GM23338 (cell line): ENCODE results near the gene MAP3K5. TPM values are rescaled to one million over a fixed set of nuclear protein-coding genes. Genes with fewer than 3 reads are reported as not detected.

Experiments used
- ATAC-seq: fragments of 200-7000 bp; cut with Tn5 transposase; 3 replicates; pipeline ENCODE4 v1.9.1; 2020
- DNase-seq: peaks from one replicate; pipeline ENCODE4 v3.0.0-alpha.2; 2015; ENCODE audit warnings: low spot score
- H2AFZ ChIP-seq: fragments of 200-600 bp; sonication (generic); 2 replicates; pipeline ENCODE4 v1.8.0; 2016; ENCODE audit warnings: antibody characterized with exemption, mild to moderate bottlenecking, moderate library complexity
- H3F3A ChIP-seq: fragments of 200-600 bp; sonication (generic); replicated peaks from 2 replicates; pipeline ENCODE4 v1.8.0; 2017; ENCODE audit warnings: antibody characterized with exemption, mixed run types, low read depth
- H3K27ac ChIP-seq: fragments of 200-600 bp; sonication (generic); 2 replicates; pipeline ENCODE4 v1.6.1; 2016; ENCODE audit warnings: low read depth
- H3K27me3 ChIP-seq: fragments of 200-600 bp; sonication (generic); 2 replicates; pipeline ENCODE4 v1.8.0; 2016; ENCODE audit warnings: mild to moderate bottlenecking, mixed run types, moderate library complexity; ENCODE audit not compliant: insufficient read depth
- H3K36me3 ChIP-seq: fragments of 200-600 bp; sonication (generic); 2 replicates; pipeline ENCODE4 v1.8.0; 2016; ENCODE audit warnings: mild to moderate bottlenecking; ENCODE audit not compliant: insufficient read depth
- H3K4me1 ChIP-seq: fragments of 200-600 bp; sonication (generic); 2 replicates; pipeline ENCODE4 v1.8.0; 2016; ENCODE audit warnings: mild to moderate bottlenecking, moderate library complexity; ENCODE audit not compliant: insufficient read depth
- H3K4me2 ChIP-seq: fragments of 200-600 bp; sonication (generic); 2 replicates; pipeline ENCODE4 v1.7.1; 2017; ENCODE audit warnings: mixed run types
- H3K4me3 ChIP-seq: fragments of 200-600 bp; sonication (generic); 2 replicates; pipeline ENCODE4 v1.6.1; 2016; ENCODE audit warnings: mixed run types
- H3K79me2 ChIP-seq: fragments of 200-600 bp; sonication (generic); replicated peaks from 2 replicates; pipeline ENCODE4 v1.8.0; 2017; ENCODE audit warnings: mild to moderate bottlenecking; ENCODE audit not compliant: insufficient read depth
- H3K9me2 ChIP-seq: fragments of 200-600 bp; sonication (generic); 2 replicates; pipeline ENCODE4 v1.8.0; 2017; ENCODE audit not compliant: insufficient read depth
- H4K20me1 ChIP-seq: fragments of 200-600 bp; sonication (generic); replicated peaks from 2 replicates; pipeline ENCODE4 v1.8.0; 2017; ENCODE audit warnings: mild to moderate bottlenecking; ENCODE audit not compliant: insufficient read depth
- H3K27ac Mint-ChIP-seq: 2 replicates; pipeline ENCODE4 v1.8.0; 2020; ENCODE audit warnings: inconsistent platforms, mild to moderate bottlenecking, moderate library complexity, mixed read lengths
- H3K27me3 Mint-ChIP-seq: 3 replicates; pipeline ENCODE4 v1.8.0; 2022; ENCODE audit warnings: low read depth, mild to moderate bottlenecking, moderate library complexity, mixed read lengths, inconsistent platforms; ENCODE audit not compliant: insufficient read depth, poor library complexity
- H3K36me3 Mint-ChIP-seq: 3 replicates; pipeline ENCODE4 v1.8.0; 2021; ENCODE audit warnings: low read depth, mild to moderate bottlenecking, inconsistent platforms, moderate library complexity, mixed read lengths
- H3K4me1 Mint-ChIP-seq: 3 replicates; pipeline ENCODE4 v1.8.0; 2020; ENCODE audit warnings: mild to moderate bottlenecking, inconsistent platforms, mixed read lengths
- H3K4me3 Mint-ChIP-seq: 3 replicates; pipeline ENCODE4 v1.8.0; 2021; ENCODE audit warnings: moderate library complexity, mild to moderate bottlenecking, inconsistent platforms, mixed read lengths
- H3K9me3 Mint-ChIP-seq: 3 replicates; pipeline ENCODE4 v1.8.0; 2020; ENCODE audit warnings: moderate library complexity, mild to moderate bottlenecking, inconsistent platforms, mixed read lengths
- CREB1 ChIP-seq: fragments of 250-450 bp; sonication (Bioruptor Pico); IDR thresholded peaks from 2 replicates; pipeline ENCODE4 v1.5.0; 2020; ENCODE audit warnings: low read depth, mild to moderate bottlenecking, moderate library complexity
- EZH2 ChIP-seq: fragments of 200-600 bp; sonication (generic); IDR thresholded peaks from one replicate; pipeline ENCODE4 v1.8.0; 2017; ENCODE audit warnings: antibody characterized with exemption, mild to moderate bottlenecking, low read depth; ENCODE audit not compliant: unreplicated experiment
- EZH2phosphoT487 ChIP-seq: fragments of 200-600 bp; sonication (generic); IDR thresholded peaks from one replicate; pipeline ENCODE4 v1.8.1; 2018; ENCODE audit warnings: antibody characterized with exemption; ENCODE audit not compliant: unreplicated experiment
- JUNB ChIP-seq: IDR thresholded peaks from one replicate; pipeline ENCODE4 v1.6.1; 2016; ENCODE audit warnings: antibody characterized with exemption; ENCODE audit not compliant: unreplicated experiment
- NANOG ChIP-seq: IDR thresholded peaks from 2 replicates; pipeline ENCODE4 v1.6.1; 2016; ENCODE audit warnings: antibody characterized with exemption, borderline replicate concordance
- STAT1 ChIP-seq: IDR thresholded peaks from one replicate; pipeline ENCODE4 v1.6.1; 2016; ENCODE audit warnings: antibody characterized with exemption; ENCODE audit not compliant: unreplicated experiment
- ZNF331 ChIP-seq: fragments of 250-450 bp; sonication (Bioruptor Pico); IDR thresholded peaks from 2 replicates; pipeline ENCODE4 v1.5.0; 2020; ENCODE audit warnings: low read depth, mild to moderate bottlenecking, moderate library complexity
- polyA plus RNA-seq: library from polyadenylated mRNA; unstranded; fragments of >200 nt; fragmentation: Nextera tagmentation; extraction: Ambion mirVana; gene quantifications from 2 replicates; pipeline ENCODE4 v1.2.1, GENCODE V29; 2016
- total RNA-seq: library from RNA; depleted of rRNA; stranded (reverse); fragments of >200 nt; shearing (Covaris generic); gene quantifications from 2 replicates; pipeline ENCODE4 v1.2.3, GENCODE V29; 2014
- TF ChIP-seq, protein P1 (sequence below), 2 experiments: fragments of 200-600 bp in 1 of 2; sonication (generic) in 1 of 2; conservative IDR thresholded peaks; 2 replicates each; pipeline versions ENCODE4 v1.5.1 to v1.6.1; 2016 to 2017; ENCODE audit warnings: antibody characterized with exemption in 2 of 2, low read depth in 2 of 2, mild to moderate bottlenecking in 2 of 2, moderate library complexity in 1 of 2
- TF ChIP-seq, protein P2 (sequence below): fragments of 250-450 bp; sonication (Bioruptor Pico); IDR thresholded peaks from 2 replicates; pipeline ENCODE4 v1.5.0; 2020; ENCODE audit warnings: mild to moderate bottlenecking, moderate library complexity

Gene MAP3K5
- total and polyA plus RNA-seq, 2 experiments from 2014 or later: 0.76 to 2.8 TPM

DNA sequence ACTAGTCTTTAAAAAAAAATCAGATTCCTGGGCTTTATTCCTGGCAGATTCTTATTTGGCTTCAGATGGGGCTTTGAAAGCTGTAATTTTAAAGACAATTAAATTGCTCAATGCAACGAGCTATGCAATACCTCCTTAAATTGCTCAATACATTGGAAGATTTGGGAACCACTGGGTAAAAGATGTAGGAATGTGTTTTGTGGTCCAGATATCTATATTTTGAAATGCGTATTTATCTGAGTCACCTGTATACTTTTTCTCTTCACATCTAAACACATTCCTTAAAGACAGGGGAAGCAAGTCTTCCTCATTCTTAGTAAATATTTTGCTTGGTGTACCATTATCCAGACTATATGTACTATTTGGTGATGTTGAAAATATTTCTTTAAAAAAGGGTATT is 212.5 kb downstream of the MAP3K5 start (continued):
- no peak for TF ChIP-seq NANOG
- TF ChIP-seq, protein P1, sequence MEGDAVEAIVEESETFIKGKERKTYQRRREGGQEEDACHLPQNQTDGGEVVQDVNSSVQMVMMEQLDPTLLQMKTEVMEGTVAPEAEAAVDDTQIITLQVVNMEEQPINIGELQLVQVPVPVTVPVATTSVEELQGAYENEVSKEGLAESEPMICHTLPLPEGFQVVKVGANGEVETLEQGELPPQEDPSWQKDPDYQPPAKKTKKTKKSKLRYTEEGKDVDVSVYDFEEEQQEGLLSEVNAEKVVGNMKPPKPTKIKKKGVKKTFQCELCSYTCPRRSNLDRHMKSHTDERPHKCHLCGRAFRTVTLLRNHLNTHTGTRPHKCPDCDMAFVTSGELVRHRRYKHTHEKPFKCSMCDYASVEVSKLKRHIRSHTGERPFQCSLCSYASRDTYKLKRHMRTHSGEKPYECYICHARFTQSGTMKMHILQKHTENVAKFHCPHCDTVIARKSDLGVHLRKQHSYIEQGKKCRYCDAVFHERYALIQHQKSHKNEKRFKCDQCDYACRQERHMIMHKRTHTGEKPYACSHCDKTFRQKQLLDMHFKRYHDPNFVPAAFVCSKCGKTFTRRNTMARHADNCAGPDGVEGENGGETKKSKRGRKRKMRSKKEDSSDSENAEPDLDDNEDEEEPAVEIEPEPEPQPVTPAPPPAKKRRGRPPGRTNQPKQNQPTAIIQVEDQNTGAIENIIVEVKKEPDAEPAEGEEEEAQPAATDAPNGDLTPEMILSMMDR (conservative IDR thresholded peaks at IDR 0.05; ENCODE audit: low read depth in 2 of 2): no peak
- TF ChIP-seq ZNF331 (CRISPR knock-in tag): no peak
- no peak for TF ChIP-seq EZH2
- no peak for TF ChIP-seq STAT1
- TF ChIP-seq EZH2phosphoT487: no peak
- TF ChIP-seq JUNB: no peak

DNA sequence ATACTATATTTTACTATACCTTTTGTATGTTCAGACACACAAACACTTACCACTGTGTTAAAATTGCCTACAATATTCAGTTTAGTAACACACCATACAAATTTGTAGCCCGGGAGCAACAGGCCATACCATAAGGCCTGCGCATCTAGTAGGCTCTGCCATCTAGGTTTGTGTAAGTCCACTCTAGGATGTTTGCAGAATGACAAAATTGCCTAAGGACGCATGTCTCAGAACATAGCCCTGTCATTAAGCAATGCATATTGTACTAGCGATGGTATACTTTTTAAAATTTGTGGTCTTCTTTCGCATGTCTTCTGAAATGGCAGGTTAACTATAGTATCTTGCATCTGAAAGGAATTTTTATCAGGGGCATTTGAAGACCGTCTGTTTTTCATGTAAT is 215.5 kb downstream of the MAP3K5 start:
- DNase-seq: no peak
- no peak overlapping the region for H3K27ac ChIP-seq
- no peaks in the 10 kb centered on the region for H3K79me2 ChIP-seq
- Mint-ChIP-seq H3K27me3 (peaks cover under 1% of the 10 kb centered on the region), H3K9me3 (peaks cover 7% of the 10 kb centered on the region), H3K4me3 (no peak overlapping the region), H3K4me1 (0 out of 3 replicates have a peak, but pooled peaks cover 4% of the 10 kb centered on the region), H3K36me3 (peaks cover 6% of the 10 kb centered on the region), H3K27ac (no peak overlapping the region)
- TF ChIP-seq CREB1 (CRISPR knock-in tag) (no peak), STAT1 (no peak)
- no peak overlapping the region for H3K4me2 ChIP-seq
- H3F3A ChIP-seq: no peaks in the 10 kb centered on the region
- H3K36me3 ChIP-seq: peaks cover 1% of the 10 kb centered on the region
- H3K4me3 ChIP-seq: no peak overlapping the region
- H4K20me1 ChIP-seq: no peaks in the 10 kb centered on the region
- H3K4me1 ChIP-seq: no peaks in the 10 kb centered on the region; the same call in 1 of the 2 replicates
- H3K27me3 ChIP-seq: no peaks in the 10 kb centered on the region
- H3K9me2 ChIP-seq: no peaks in the 10 kb centered on the region; the same call in 1 of the 2 replicates
- ATAC-seq: no peak
- H2AFZ ChIP-seq: no peak overlapping the region

DNA sequence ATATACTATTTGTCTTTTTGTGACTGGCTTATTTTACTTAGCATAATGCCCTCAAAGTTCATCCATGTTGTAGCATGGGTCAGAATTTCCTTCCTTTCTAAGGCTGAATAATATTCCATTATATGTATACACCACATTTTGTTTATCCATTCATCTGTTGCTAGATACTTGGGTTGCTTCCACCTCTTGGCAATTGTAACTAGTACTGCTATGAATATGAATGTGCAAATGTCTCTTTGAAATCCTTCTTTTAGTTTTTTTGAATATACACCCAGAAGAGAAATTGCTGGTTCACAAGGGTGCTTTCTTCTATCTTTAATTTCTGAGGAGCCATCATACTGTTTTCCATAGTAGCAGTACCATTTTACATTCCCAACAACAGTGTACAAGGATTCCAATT is 220.8 kb downstream of the MAP3K5 start:
- DNase-seq: no peak
- no peaks in the 10 kb centered on the region for H4K20me1 ChIP-seq
- peaks cover 28% of the 10 kb centered on the region for H3K36me3 Mint-ChIP-seq
- H3F3A ChIP-seq: no peaks in the 10 kb centered on the region
- H3K27ac ChIP-seq: no peak overlapping the region
- no peaks in the 10 kb centered on the region for H3K79me2 ChIP-seq
- H3K27me3 Mint-ChIP-seq: peaks cover 2% of the 10 kb centered on the region
- peaks cover 5% of the 10 kb centered on the region; the same call in 1 of the 2 replicates for H3K4me1 ChIP-seq
- no peaks in the 10 kb centered on the region for H3K4me1 Mint-ChIP-seq
- no peak overlapping the region for H3K4me3 Mint-ChIP-seq
- H3K9me2 ChIP-seq: peaks cover 6% of the 10 kb centered on the region
- no peak overlapping the region for H3K4me2 ChIP-seq
- no peaks in the 10 kb centered on the region for H3K27me3 ChIP-seq
- H3K27ac Mint-ChIP-seq: no peak overlapping the region
- no peak for ATAC-seq
- no peak overlapping the region for H2AFZ ChIP-seq
- H3K9me3 Mint-ChIP-seq: peaks cover 33% of the 10 kb centered on the region
- no peak overlapping the region for H3K4me3 ChIP-seq
- peaks cover 13% of the 10 kb centered on the region for H3K36me3 ChIP-seq
- TF ChIP-seq EZH2 (no peak), NANOG (no peak), STAT1 (no peak)
- TF ChIP-seq, protein P2, sequence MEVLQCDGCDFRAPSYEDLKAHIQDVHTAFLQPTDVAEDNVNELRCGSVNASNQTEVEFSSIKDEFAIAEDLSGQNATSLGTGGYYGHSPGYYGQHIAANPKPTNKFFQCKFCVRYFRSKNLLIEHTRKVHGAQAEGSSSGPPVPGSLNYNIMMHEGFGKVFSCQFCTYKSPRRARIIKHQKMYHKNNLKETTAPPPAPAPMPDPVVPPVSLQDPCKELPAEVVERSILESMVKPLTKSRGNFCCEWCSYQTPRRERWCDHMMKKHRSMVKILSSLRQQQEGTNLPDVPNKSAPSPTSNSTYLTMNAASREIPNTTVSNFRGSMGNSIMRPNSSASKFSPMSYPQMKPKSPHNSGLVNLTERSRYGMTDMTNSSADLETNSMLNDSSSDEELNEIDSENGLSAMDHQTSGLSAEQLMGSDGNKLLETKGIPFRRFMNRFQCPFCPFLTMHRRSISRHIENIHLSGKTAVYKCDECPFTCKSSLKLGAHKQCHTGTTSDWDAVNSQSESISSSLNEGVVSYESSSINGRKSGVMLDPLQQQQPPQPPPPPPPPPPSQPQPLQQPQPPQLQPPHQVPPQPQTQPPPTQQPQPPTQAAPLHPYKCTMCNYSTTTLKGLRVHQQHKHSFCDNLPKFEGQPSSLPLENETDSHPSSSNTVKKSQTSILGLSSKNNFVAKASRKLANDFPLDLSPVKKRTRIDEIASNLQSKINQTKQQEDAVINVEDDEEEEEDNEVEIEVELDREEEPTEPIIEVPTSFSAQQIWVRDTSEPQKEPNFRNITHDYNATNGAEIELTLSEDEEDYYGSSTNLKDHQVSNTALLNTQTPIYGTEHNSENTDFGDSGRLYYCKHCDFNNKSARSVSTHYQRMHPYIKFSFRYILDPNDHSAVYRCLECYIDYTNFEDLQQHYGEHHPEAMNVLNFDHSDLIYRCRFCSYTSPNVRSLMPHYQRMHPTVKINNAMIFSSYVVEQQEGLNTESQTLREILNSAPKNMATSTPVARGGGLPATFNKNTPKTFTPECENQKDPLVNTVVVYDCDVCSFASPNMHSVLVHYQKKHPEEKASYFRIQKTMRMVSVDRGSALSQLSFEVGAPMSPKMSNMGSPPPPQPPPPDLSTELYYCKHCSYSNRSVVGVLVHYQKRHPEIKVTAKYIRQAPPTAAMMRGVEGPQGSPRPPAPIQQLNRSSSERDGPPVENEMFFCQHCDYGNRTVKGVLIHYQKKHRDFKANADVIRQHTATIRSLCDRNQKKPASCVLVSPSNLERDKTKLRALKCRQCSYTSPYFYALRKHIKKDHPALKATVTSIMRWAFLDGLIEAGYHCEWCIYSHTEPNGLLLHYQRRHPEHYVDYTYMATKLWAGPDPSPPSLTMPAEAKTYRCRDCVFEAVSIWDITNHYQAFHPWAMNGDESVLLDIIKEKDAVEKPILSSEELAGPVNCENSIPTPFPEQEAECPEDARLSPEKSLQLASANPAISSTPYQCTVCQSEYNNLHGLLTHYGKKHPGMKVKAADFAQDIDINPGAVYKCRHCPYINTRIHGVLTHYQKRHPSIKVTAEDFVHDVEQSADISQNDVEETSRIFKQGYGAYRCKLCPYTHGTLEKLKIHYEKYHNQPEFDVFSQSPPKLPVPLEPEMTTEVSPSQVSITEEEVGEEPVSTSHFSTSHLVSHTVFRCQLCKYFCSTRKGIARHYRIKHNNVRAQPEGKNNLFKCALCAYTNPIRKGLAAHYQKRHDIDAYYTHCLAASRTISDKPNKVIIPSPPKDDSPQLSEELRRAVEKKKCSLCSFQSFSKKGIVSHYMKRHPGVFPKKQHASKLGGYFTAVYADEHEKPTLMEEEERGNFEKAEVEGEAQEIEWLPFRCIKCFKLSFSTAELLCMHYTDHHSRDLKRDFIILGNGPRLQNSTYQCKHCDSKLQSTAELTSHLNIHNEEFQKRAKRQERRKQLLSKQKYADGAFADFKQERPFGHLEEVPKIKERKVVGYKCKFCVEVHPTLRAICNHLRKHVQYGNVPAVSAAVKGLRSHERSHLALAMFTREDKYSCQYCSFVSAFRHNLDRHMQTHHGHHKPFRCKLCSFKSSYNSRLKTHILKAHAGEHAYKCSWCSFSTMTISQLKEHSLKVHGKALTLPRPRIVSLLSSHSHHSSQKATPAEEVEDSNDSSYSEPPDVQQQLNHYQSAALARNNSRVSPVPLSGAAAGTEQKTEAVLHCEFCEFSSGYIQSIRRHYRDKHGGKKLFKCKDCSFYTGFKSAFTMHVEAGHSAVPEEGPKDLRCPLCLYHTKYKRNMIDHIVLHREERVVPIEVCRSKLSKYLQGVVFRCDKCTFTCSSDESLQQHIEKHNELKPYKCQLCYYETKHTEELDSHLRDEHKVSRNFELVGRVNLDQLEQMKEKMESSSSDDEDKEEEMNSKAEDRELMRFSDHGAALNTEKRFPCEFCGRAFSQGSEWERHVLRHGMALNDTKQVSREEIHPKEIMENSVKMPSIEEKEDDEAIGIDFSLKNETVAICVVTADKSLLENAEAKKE (CRISPR knock-in tag): no peak
